HEK293 (cell line): ENCODE data around the gene TTLL5.

Source experiments
- CTCF ChIP-seq: fragments of 450-650 bp; formaldehyde crosslinking; IDR thresholded peaks from 2 replicates; pipeline ENCODE4 v1.5.1; 2016; ENCODE audit warnings: missing biosample characterization, missing genetic modification characterization
- EGR2 ChIP-seq: fragments of 450-650 bp; formaldehyde crosslinking; IDR thresholded peaks from 2 replicates; pipeline ENCODE4 v1.5.1; 2016; ENCODE audit warnings: low read depth, missing biosample characterization, missing genetic modification characterization
- GFI1B ChIP-seq: fragments of 450-650 bp; formaldehyde crosslinking; IDR thresholded peaks from 2 replicates; pipeline ENCODE4 v1.5.1; 2016; ENCODE audit warnings: missing biosample characterization, missing genetic modification characterization
- MZF1 ChIP-seq: fragments of 450-650 bp; formaldehyde crosslinking; IDR thresholded peaks from 2 replicates; pipeline ENCODE4 v1.5.1; 2017; ENCODE audit warnings: missing biosample characterization, missing genetic modification characterization, borderline replicate concordance
- PBX3 ChIP-seq: sonication (generic); formaldehyde crosslinking; IDR thresholded peaks from 2 replicates; pipeline ENCODE4 v1.8.1; 2022; ENCODE audit warnings: mild to moderate bottlenecking, moderate library complexity, missing genetic modification reagents
- SCRT1 ChIP-seq: fragments of 450-650 bp; formaldehyde crosslinking; IDR thresholded peaks from 2 replicates; pipeline ENCODE4 v1.5.1; 2016; ENCODE audit warnings: missing biosample characterization, missing genetic modification characterization, borderline replicate concordance
- ZBTB8A ChIP-seq: fragments of 450-650 bp; formaldehyde crosslinking; IDR thresholded peaks from 2 replicates; pipeline ENCODE4 v1.5.1; 2016; ENCODE audit warnings: missing biosample characterization, missing genetic modification characterization
- ZNF140 ChIP-seq: fragments of 450-650 bp; formaldehyde crosslinking; IDR thresholded peaks from 2 replicates; pipeline ENCODE4 v1.5.1; 2016; ENCODE audit warnings: missing biosample characterization, missing genetic modification characterization
- ZNF155 ChIP-seq: fragments of 450-650 bp; formaldehyde crosslinking; IDR thresholded peaks from 2 replicates; pipeline ENCODE4 v1.5.1; 2016; ENCODE audit warnings: missing biosample characterization, missing genetic modification characterization
- ZNF16 ChIP-seq: fragments of 450-650 bp; formaldehyde crosslinking; IDR thresholded peaks from 2 replicates; pipeline ENCODE4 v1.5.1; 2016; ENCODE audit warnings: low read depth, missing biosample characterization, missing genetic modification characterization
- ZNF341 ChIP-seq: fragments of 450-650 bp; formaldehyde crosslinking; IDR thresholded peaks from 2 replicates; pipeline ENCODE4; 2016; ENCODE audit warnings: low read depth, missing biosample characterization, missing genetic modification characterization
- ZNF37A ChIP-seq: fragments of 450-650 bp; IDR thresholded peaks from 2 replicates; pipeline ENCODE4 v1.5.1; 2018; ENCODE audit warnings: missing biosample characterization, missing genetic modification characterization
- ZNF433 ChIP-seq: fragments of 450-650 bp; formaldehyde crosslinking; IDR thresholded peaks from 2 replicates; pipeline ENCODE4 v1.5.1; 2016; ENCODE audit warnings: missing biosample characterization, missing genetic modification characterization, low read depth
- ZNF518A ChIP-seq: fragments of 450-650 bp; formaldehyde crosslinking; conservative IDR thresholded peaks from 2 replicates; pipeline ENCODE4 v1.5.1; 2016; ENCODE audit warnings: low read depth, missing biosample characterization, missing genetic modification characterization
- ZNF624 ChIP-seq: fragments of 450-650 bp; formaldehyde crosslinking; IDR thresholded peaks from 2 replicates; pipeline ENCODE4 v1.5.1; 2017; ENCODE audit warnings: missing biosample characterization, missing genetic modification characterization
- ZNF660 ChIP-seq: fragments of 450-650 bp; IDR thresholded peaks from 2 replicates; pipeline ENCODE4 v1.5.1; 2018; ENCODE audit warnings: missing biosample characterization, mild to moderate bottlenecking, missing genetic modification characterization
- ZNF664 ChIP-seq: fragments of 450-650 bp; formaldehyde crosslinking; IDR thresholded peaks from 2 replicates; pipeline ENCODE4 v1.5.1; 2016; ENCODE audit warnings: missing biosample characterization, missing genetic modification characterization
- ZNF670 ChIP-seq: fragments of 450-650 bp; formaldehyde crosslinking; IDR thresholded peaks from 2 replicates; pipeline ENCODE4 v1.5.1; 2016; ENCODE audit warnings: missing biosample characterization, missing genetic modification characterization, low read depth
- ZNF785 ChIP-seq: fragments of 450-650 bp; formaldehyde crosslinking; IDR thresholded peaks from 2 replicates; pipeline ENCODE4 v1.5.1; 2016; ENCODE audit warnings: missing biosample characterization, missing genetic modification characterization
- ZNF791 ChIP-seq: fragments of 450-650 bp; formaldehyde crosslinking; IDR thresholded peaks from 2 replicates; pipeline ENCODE4 v1.5.1; 2016; ENCODE audit warnings: missing biosample characterization, missing genetic modification characterization
- ZNF830 ChIP-seq: fragments of 450-650 bp; IDR thresholded peaks from 2 replicates; pipeline ENCODE4 v1.5.0; 2018; ENCODE audit warnings: missing biosample characterization, missing genetic modification characterization, low read depth, mild to moderate bottlenecking, moderate library complexity
- ZSCAN16 ChIP-seq: fragments of 450-650 bp; formaldehyde crosslinking; IDR thresholded peaks from 2 replicates; pipeline ENCODE4 v1.5.1; 2016; ENCODE audit warnings: missing biosample characterization, missing genetic modification characterization
- ZSCAN5A ChIP-seq: fragments of 450-650 bp; formaldehyde crosslinking; IDR thresholded peaks from 2 replicates; pipeline ENCODE4 v1.5.1; 2016; ENCODE audit warnings: missing biosample characterization, missing genetic modification characterization
- TF ChIP-seq, protein P1 (sequence below): fragments of 450-650 bp; formaldehyde crosslinking; IDR thresholded peaks from 2 replicates; pipeline ENCODE4 v1.5.1; 2016; ENCODE audit warnings: missing biosample characterization, missing genetic modification characterization
- TF ChIP-seq, protein P2 (sequence below): fragments of 450-650 bp; formaldehyde crosslinking; IDR thresholded peaks from 2 replicates; pipeline ENCODE4 v1.5.1; 2016; ENCODE audit warnings: missing biosample characterization, missing genetic modification characterization
- TF ChIP-seq, protein P3 (sequence below): fragments of 450-650 bp; formaldehyde crosslinking; IDR thresholded peaks from 2 replicates; pipeline ENCODE4 v1.5.1; 2017; ENCODE audit warnings: missing biosample characterization, mild to moderate bottlenecking, missing genetic modification characterization, moderate library complexity

The TTLL5 gene

GRCh38 chr14:75654127-75654732, 6.8 kb upstream of the TTLL5 start (continued):
- no peak for TF ChIP-seq GFI1B (tag by site-specific recombination)
- TF ChIP-seq, protein P1, sequence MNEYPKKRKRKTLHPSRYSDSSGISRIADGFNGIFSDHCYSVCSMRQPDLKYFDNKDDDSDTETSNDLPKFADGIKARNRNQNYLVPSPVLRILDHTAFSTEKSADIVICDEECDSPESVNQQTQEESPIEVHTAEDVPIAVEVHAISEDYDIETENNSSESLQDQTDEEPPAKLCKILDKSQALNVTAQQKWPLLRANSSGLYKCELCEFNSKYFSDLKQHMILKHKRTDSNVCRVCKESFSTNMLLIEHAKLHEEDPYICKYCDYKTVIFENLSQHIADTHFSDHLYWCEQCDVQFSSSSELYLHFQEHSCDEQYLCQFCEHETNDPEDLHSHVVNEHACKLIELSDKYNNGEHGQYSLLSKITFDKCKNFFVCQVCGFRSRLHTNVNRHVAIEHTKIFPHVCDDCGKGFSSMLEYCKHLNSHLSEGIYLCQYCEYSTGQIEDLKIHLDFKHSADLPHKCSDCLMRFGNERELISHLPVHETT (tag by site-specific recombination) = no peak
- TF ChIP-seq SCRT1 = no peak
- TF ChIP-seq ZNF664 = no peak
- no peak for TF ChIP-seq ZNF830 (tag by site-specific recombination)
- TF ChIP-seq ZNF670 (tag by site-specific recombination) = no peak
- TF ChIP-seq EGR2 (tag by site-specific recombination) = no peak
- TF ChIP-seq ZNF16 = no peak
- no peak for TF ChIP-seq ZNF341 (tag by site-specific recombination)
- TF ChIP-seq ZNF785 = no peak
- TF ChIP-seq ZSCAN16 (tag by site-specific recombination) = no peak
- TF ChIP-seq MZF1 = no peak
- no peak for TF ChIP-seq ZNF140 (tag by site-specific recombination)
- TF ChIP-seq PBX3 (CRISPR knock-in tag) = no peak
- no peak for TF ChIP-seq ZNF518A (tag by site-specific recombination)
- TF ChIP-seq ZNF433 (tag by site-specific recombination) = no peak
- no peak for TF ChIP-seq ZNF155 (tag by site-specific recombination)
- TF ChIP-seq ZNF660 (tag by site-specific recombination) = 0 out of 2 replicates have a peak, but pooled peaks have one; percentile 43
- no peak for TF ChIP-seq ZNF624
- TF ChIP-seq, protein P2, sequence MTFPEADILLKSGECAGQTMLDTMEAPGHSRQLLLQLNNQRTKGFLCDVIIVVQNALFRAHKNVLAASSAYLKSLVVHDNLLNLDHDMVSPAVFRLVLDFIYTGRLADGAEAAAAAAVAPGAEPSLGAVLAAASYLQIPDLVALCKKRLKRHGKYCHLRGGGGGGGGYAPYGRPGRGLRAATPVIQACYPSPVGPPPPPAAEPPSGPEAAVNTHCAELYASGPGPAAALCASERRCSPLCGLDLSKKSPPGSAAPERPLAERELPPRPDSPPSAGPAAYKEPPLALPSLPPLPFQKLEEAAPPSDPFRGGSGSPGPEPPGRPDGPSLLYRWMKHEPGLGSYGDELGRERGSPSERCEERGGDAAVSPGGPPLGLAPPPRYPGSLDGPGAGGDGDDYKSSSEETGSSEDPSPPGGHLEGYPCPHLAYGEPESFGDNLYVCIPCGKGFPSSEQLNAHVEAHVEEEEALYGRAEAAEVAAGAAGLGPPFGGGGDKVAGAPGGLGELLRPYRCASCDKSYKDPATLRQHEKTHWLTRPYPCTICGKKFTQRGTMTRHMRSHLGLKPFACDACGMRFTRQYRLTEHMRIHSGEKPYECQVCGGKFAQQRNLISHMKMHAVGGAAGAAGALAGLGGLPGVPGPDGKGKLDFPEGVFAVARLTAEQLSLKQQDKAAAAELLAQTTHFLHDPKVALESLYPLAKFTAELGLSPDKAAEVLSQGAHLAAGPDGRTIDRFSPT (tag by site-specific recombination) = no peak
- no peak for TF ChIP-seq ZNF37A
- TF ChIP-seq ZNF791 (tag by site-specific recombination) = no peak
- no peak for TF ChIP-seq ZBTB8A (tag by site-specific recombination)
- TF ChIP-seq, protein P3, sequence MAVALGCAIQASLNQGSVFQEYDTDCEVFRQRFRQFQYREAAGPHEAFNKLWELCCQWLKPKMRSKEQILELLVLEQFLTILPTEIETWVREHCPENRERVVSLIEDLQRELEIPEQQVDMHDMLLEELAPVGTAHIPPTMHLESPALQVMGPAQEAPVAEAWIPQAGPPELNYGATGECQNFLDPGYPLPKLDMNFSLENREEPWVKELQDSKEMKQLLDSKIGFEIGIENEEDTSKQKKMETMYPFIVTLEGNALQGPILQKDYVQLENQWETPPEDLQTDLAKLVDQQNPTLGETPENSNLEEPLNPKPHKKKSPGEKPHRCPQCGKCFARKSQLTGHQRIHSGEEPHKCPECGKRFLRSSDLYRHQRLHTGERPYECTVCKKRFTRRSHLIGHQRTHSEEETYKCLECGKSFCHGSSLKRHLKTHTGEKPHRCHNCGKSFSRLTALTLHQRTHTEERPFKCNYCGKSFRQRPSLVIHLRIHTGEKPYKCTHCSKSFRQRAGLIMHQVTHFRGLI (tag by site-specific recombination) = no peak
- TF ChIP-seq ZSCAN5A (tag by site-specific recombination) = no peak
- TF ChIP-seq CTCF (tag by site-specific recombination) = peak; percentile 53; the same call in 1 of the 2 replicates
